Measurements from ENCODE around the gene ABCA7.

The ABCA7 gene

GRCh38 chr19:1105873-1106840 is 66.2 kb downstream of the ABCA7 start:
- no peak overlapping the region for H3K4me3 ChIP-seq (ENCODE audit: low read depth, low read length)
- H3K79me2 ChIP-seq, result peaks cover 4% of the 10 kb centered on the region
- no peak overlapping the region for H3K27ac ChIP-seq
- no peak for TF ChIP-seq CTCF (IDR thresholded peaks at IDR 0.05)
- H3K4me2 ChIP-seq (ENCODE audit: low read length), result no peak overlapping the region
- H3K9ac ChIP-seq, result no peak overlapping the region
- no peak overlapping the region for H2AFZ ChIP-seq
- H3K27me3 ChIP-seq (ENCODE audit: control insufficient read depth, insufficient read depth, low read length), result no peaks in the 10 kb centered on the region
- no peaks in the 10 kb centered on the region for H3K9me3 ChIP-seq (ENCODE audit: control insufficient read depth, low read length)
- no peaks in the 10 kb centered on the region for H3K36me3 ChIP-seq (ENCODE audit: control insufficient read depth, insufficient read depth, low read length)
- peaks cover 20% of the 10 kb centered on the region for H3K4me1 ChIP-seq

- H2AFZ ChIP-seq, result no peak overlapping the region
- H3K36me3 ChIP-seq (ENCODE audit: control insufficient read depth, insufficient read depth, low read length), result no peaks in the 10 kb centered on the region
- no peak overlapping the region for H3K27ac ChIP-seq
- TF ChIP-seq CTCF (IDR thresholded peaks at IDR 0.05), result no peak
- H3K9ac ChIP-seq, result no peak overlapping the region
- H3K4me2 ChIP-seq (ENCODE audit: low read length), result no peak overlapping the region
- no peaks in the 10 kb centered on the region for H3K27me3 ChIP-seq (ENCODE audit: control insufficient read depth, insufficient read depth, low read length)
- H3K4me3 ChIP-seq (ENCODE audit: low read depth, low read length), result no peak overlapping the region
- H3K9me3 ChIP-seq (ENCODE audit: control insufficient read depth, low read length), result no peaks in the 10 kb centered on the region
- H3K79me2 ChIP-seq, result peaks cover 4% of the 10 kb centered on the region
- H3K4me1 ChIP-seq, result peaks cover 11% of the 10 kb centered on the region
These were observed 67.1 kb downstream of the ABCA7 start for GRCh38 chr19:1106841-1107660.

- TF ChIP-seq CTCF (IDR thresholded peaks at IDR 0.05), result no peak
- no peak overlapping the region for H3K9ac ChIP-seq
- H3K79me2 ChIP-seq, result peaks cover 4% of the 10 kb centered on the region
- H3K4me3 ChIP-seq (ENCODE audit: low read depth, low read length), result no peak overlapping the region
- no peak overlapping the region for H3K27ac ChIP-seq
- peaks cover 4% of the 10 kb centered on the region for H3K4me1 ChIP-seq
- no peaks in the 10 kb centered on the region for H3K36me3 ChIP-seq (ENCODE audit: control insufficient read depth, insufficient read depth, low read length)
- H3K9me3 ChIP-seq (ENCODE audit: control insufficient read depth, low read length), result no peaks in the 10 kb centered on the region
- no peak overlapping the region for H2AFZ ChIP-seq
- H3K27me3 ChIP-seq (ENCODE audit: control insufficient read depth, insufficient read depth, low read length), result no peaks in the 10 kb centered on the region
- no peak overlapping the region for H3K4me2 ChIP-seq (ENCODE audit: low read length)
These were observed 67.9 kb downstream of the ABCA7 start for GRCh38 chr19:1107661-1108261.

- Histone ChIP-seq H3K36me3 (ENCODE audit: control insufficient read depth, insufficient read depth, low read length) (no peaks in the 10 kb centered on the region), H3K27ac (no peak overlapping the region), H3K27me3 (ENCODE audit: control insufficient read depth, insufficient read depth, low read length) (no peaks in the 10 kb centered on the region), H3K4me1 (peaks cover 2% of the 10 kb centered on the region), H3K79me2 (peaks cover 4% of the 10 kb centered on the region), H3K9me3 (ENCODE audit: control insufficient read depth, low read length) (no peaks in the 10 kb centered on the region), H2AFZ (no peak overlapping the region), H3K4me2 (ENCODE audit: low read length) (no peak overlapping the region), H3K4me3 (ENCODE audit: low read depth, low read length) (no peak overlapping the region), H3K9ac (no peak overlapping the region)
- TF ChIP-seq CTCF (IDR thresholded peaks at IDR 0.05), result no peak
These were observed 68.6 kb downstream of the ABCA7 start for GRCh38 chr19:1108291-1109031.
